Adrenal gland (tissue), 5 donors: ENCODE data around the gene HOXB2.

Experiments used
- POLR2A ChIP-seq, 2 donors: fragments of 450-650 bp; IDR thresholded peaks; one replicate each; pipeline ENCODE4 v1.6.1; 2017; ENCODE audit warnings: antibody characterized with exemption in 2 of 2, mild to moderate bottlenecking in 2 of 2, moderate library complexity in 1 of 2
- TF ChIP-seq, protein P1 (sequence below), 6 experiments: fragments of 450-650 bp in 4 of 6; fragments of 200-600 bp in 2 of 6; sonication (generic) in 1 of 6; IDR thresholded peaks; 1 replicate in 5 of 6; 2 replicates in 1 of 6; pipeline versions ENCODE4 v1.5.1 to v1.8.0; 2016 to 2021; ENCODE audit warnings: antibody characterized with exemption in 6 of 6, mild to moderate bottlenecking in 2 of 6, moderate library complexity in 1 of 6
- donor health status: DM: no; HTN: no; CAD: no.

- TF ChIP-seq, protein P1, sequence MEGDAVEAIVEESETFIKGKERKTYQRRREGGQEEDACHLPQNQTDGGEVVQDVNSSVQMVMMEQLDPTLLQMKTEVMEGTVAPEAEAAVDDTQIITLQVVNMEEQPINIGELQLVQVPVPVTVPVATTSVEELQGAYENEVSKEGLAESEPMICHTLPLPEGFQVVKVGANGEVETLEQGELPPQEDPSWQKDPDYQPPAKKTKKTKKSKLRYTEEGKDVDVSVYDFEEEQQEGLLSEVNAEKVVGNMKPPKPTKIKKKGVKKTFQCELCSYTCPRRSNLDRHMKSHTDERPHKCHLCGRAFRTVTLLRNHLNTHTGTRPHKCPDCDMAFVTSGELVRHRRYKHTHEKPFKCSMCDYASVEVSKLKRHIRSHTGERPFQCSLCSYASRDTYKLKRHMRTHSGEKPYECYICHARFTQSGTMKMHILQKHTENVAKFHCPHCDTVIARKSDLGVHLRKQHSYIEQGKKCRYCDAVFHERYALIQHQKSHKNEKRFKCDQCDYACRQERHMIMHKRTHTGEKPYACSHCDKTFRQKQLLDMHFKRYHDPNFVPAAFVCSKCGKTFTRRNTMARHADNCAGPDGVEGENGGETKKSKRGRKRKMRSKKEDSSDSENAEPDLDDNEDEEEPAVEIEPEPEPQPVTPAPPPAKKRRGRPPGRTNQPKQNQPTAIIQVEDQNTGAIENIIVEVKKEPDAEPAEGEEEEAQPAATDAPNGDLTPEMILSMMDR (IDR thresholded peaks at IDR 0.05): no peak
- peak in 1 of 2 donors; percentile 14 for TF ChIP-seq POLR2A (IDR thresholded peaks at IDR 0.05)
Measured at GRCh38 chr17:48577946-48578615, 33.2 kb upstream of the HOXB2 start, which contains the start of gene HOXB4.
